ENCODE data around the gene PKN1.
"Not testable (repeated sequence)": the region's sequence is repeated elsewhere in the genome, so short reads cannot be mapped to it uniquely, and the experiment has no call there.

PKN1 gene

DNA sequence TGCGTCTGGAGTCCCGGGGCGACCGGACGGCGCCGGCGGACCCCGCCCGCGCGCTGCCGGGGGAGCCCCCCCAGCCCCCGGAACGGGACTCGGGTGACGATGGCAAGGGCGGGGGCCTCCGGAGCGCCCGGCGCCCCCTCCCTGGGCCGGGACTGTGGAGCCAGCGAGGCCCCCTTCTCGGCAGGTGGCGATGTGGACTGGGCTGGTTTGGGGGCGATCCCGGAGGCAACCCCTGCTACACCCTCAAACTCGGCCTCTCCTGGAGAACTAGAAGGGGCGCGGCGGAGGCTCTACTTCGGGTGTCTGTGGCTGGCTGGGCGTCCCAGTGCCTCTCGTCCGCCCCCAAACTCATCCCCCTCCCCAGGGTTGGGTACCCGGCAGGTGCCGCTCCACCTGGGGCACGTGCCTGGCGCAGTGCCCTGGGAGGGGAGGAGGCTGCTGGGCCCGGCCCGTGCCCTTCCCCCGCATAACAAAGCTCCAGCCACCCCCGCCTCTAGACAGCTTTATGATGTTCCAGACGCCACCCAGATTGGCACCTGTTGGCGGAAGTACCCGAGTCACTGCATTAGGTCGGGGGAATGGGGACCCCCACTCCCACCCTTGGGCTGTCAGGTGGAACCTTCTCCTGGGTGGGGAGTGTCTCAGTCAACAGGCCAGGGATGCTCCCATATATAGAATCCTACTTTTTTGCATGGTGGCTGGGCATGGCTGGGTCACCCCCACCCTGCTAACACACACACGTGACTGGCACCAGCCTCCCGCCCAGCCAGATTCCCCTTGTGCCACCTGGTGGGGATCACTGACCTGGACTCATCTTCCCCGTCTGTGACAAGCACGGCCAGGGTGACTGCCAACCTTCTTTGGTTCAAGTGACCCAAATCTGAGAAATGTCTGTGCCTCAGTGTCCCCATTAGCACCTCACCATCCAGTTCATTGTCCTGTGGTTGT lies 722 bp downstream of the PKN1 start:
- DNase-seq = no peak

DNA sequence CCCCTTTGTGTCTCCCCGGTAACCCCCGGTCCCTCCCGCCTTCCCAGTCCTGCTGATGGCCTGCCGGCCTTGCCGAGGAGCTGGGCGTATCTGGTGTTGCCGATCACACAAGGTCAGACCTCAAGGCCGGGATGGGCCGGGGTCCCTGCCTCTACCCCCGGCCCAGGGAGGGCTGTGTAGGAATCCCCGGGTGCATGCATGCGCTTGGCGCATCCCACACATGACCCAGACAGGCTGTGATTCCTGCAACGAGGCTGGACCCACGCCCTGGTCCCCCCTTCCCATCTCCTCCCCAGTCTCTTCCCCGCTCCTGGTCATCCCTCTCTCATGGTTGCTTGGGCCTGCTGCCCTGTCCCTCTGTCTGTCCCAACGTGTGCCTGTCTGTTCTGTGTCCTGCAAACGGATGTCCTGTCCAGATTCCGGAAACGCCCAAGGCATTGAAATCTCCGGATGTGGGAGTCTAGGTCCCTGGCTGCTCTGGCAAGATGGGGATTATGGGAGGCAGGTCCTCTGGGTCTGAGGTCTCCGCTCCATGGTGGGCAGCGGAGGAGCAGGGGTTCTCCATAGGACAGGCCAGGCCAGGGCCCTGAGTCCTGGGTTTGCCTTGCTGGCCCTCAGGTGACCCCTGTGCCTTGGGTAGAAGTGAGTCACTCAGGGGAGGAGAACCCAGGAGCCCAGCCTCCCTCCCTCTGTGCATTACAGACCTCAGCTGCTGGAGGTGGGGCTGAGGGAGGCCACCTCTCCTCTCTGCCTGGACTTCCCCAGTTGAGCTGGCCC lies 1.6 kb downstream of the PKN1 start:
- no peak for DNase-seq

DNA sequence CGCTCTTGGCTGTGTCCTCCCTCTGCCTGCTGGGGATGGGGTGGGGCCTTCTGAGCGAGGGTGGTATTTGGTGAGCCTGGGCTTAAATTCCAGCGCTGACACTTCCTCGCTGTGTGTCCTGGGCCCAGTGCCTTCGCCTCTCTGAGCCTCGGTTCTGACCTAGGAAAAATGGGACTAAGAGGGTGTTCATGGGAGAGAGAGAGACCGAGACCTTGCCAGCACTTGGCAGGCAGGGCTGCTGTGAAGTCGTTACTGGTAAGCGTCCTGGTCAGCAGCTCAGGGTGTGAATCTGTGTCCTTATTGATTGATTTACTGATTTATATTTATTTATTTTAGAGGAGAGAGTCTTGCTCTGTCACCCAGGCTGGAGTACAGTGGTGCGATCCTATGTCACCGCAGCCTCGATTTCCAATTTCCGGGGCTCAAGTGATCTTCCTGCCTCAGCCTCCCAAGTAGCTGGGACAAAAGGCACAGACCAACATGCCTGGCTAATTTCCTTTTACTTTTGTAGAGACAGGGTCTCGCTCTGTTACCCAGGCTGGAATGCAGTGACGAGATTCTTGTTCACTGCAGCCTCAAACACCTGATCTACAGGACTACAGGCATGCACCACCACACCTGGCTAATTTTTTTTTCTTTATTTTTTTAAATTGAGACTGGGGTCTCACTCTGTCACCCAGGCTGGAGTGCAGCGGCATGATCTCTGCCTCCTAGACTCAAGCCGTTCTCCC lies 2.4 kb downstream of the PKN1 start:
- DNase-seq = no peak

DNA sequence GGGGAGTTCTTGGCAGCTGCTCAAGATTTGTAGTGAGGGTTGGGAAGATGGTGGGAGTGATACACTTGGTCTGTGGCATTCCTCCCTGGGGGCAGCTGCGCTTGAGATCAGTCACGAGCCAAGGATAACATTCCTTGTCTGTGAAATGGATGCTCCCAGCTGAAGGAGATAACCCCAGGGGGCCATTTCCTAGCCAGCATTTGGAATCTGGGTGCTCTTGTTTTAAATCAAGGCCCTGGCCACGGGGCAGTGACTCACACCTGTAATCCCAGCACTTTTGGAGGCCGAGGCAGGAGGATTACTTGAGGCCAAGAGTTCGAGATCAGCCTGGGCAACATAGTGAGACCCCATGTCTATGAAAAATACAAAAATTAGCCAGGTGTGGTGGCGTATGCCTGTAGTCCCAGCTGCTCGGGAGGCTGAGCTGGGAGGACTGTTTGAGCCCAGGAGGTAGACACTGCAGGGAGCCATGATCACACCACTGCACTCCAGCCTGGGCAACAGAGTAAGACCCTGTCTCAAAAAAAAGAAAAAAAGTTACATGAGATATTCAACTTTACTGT lies 4.6 kb downstream of the PKN1 start:
- DNase-seq = no peak

DNA sequence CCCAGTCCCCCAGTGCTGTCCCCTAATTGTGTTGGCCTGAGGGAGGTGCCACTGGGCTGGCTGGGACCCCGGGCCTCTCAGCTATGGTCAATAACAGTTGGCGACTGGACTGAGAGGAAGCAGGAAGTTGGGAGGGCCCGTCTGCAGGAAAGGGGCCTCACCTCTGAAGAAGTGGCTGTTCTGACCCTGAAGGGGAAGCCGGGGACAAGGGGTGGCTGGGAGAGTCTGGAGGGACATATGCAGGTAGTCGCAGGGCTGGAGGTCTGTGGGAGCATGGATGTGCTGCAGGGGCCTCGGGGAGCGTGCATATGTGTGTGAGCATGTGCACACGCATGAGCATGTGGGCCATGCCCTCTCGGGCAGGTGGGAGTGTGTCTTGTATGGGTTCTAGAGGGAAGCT lies 5.9 kb downstream of the PKN1 start:
- no peak for DNase-seq

DNA sequence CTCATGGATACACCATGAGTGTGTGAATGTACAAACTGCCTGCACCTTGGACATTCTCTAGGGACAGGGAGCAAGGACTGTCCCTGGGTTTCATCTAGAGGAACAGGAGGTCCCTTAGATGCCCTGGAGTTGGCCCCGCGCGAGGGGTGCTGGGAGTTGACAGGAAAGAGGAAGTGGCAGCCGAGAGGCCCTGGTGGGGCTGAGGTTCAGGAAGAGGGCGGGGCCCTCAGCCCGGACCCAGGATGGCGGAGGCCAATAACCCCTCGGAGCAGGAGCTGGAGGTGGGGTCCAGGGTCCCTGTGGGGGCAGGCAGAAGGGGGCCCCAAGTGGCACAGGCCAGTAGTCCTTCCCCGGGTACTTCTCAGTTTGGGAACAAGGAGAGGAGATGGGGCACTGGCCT lies 6.9 kb downstream of the PKN1 start:
- DNase-seq = peak; percentile 90

DNA sequence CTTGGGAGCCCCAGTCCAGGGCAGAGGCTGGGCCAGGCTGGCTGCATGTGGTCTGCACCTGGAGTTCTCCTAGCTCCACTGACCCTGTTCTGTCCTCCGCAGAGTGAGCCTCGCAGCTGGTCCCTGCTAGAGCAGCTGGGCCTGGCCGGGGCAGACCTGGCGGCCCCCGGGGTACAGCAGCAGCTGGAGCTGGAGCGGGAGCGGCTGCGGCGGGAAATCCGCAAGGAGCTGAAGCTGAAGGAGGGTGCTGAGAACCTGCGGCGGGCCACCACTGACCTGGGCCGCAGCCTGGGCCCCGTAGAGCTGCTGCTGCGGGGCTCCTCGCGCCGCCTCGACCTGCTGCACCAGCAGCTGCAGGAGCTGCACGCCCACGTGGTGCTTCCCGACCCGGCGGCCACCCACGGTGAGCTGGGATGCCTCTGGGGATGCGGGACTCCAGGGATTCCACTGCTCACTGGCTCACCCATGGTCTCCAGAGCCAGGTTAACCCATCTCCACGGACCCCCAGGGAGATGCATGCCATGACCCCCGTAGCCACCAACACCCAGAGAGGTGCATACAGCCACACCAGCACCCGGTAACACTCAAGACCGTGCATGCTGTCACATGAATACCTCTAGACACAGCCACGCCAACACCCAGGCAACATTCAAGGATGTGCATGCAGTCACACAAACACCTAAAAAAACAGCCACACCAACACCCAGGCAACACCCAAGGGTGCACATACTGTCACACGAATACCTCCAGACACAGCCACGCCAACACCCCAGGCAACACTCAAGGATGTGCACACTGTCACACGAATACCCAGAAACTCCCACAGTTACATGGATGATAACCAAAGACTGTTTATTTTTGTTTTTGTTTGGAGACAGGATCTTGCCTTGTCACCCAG lies 8.2 kb downstream of the PKN1 start:
- DNase-seq = no peak

DNA sequence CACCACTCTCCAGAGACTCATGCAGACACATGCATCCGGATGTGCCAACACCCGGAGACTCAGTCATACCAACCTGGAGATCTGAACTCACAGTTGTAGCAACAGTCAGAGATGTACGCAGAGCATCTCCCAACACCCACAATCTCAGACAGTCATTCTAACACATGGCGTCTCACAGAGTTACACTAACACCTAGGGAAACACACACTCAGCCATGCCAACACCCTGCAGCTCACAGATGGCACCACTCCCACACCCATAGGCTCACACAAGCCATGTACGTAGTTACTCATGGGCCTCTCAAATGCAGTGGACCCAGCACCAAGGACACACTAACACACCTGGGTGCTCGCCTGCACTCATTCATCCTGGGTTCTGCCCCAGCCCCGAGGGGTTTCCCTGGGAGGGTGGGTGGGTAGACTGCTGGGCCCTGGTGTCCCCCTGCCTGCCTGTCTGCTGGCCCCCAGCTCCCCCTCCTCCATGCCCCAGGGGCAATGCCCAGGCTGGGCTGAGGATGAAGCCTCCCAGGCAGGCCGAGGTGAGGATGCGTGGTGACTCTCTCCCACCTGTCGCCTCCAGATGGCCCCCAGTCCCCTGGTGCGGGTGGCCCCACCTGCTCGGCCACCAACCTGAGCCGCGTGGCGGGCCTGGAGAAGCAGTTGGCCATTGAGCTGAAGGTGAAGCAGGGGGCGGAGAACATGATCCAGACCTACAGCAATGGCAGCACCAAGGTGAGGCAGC lies 10.0 kb downstream of the PKN1 start:
- DNase-seq = no peak

DNA sequence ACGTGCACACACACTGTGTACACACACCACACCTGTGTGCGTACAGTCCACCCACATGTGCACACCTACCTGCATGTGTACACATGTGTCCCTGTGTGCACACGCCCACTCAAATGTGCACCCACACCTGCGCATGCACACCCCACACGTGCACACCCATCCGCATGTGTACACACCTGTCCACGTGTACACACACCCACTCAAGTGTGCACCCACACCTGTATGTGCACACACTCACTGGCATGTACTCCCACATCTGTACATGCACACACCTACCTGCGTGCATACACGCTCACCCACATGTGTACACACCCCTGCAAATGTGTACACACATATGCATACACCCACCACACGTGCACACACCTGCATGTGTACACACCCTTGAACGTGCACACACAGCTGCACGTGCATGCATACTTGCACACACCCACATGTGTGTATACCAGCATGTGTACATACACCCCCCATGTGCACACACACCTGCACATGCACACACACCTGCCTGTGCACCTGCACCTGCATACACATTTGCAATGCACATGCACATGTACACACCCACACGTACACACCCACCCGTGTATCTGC lies 10.6 kb downstream of the PKN1 start:
- no peak for DNase-seq

DNA sequence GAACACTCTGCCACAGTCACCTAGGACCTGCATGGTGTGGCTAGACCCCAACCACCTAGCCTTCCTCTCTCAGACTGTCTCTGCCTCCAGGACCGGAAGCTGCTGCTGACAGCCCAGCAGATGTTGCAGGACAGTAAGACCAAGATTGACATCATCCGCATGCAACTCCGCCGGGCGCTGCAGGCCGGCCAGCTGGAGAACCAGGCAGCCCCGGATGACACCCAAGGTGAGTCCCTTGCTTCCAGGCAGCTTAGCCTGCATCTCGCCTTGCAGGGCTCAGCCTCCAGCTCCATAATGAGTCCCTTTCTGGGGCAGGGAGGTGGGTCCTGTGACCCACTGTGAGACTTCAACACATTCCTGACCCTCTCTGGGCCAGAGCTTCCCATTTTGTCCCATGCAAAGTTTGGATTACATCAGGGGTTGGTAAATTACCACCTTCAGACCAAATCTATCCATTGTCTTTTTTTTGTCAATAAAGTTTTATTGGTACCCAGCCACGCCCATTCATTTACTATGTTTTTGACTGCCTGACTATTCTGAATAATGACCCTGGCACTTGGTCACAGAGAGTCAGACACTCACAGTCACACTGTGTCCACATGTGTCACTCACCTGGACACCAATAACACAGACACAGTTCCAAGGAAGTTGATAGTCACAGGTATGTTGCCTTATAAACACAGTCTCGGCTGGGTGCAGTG lies 13.4 kb downstream of the PKN1 start:
- no peak for DNase-seq

DNA sequence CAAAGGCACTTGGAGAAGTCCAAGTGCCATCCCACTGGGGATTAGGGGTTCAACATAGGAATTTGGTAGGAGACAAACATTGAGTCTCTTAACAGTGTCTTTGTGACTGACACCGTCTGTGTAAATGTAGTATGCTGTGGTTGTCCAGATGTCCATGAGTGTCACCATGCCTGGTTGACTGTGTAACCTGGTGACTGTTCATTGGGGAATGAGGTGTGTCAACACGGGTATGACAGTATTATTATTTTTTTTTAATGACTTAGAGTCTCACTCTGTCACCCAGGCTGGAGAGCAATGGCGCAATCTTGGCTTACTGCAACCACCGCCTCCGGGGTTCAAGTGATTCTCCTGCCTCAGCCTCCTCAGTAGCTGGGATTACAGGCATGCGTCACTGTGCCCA lies 16.2 kb downstream of the PKN1 start:
- DNase-seq = no peak

DNA sequence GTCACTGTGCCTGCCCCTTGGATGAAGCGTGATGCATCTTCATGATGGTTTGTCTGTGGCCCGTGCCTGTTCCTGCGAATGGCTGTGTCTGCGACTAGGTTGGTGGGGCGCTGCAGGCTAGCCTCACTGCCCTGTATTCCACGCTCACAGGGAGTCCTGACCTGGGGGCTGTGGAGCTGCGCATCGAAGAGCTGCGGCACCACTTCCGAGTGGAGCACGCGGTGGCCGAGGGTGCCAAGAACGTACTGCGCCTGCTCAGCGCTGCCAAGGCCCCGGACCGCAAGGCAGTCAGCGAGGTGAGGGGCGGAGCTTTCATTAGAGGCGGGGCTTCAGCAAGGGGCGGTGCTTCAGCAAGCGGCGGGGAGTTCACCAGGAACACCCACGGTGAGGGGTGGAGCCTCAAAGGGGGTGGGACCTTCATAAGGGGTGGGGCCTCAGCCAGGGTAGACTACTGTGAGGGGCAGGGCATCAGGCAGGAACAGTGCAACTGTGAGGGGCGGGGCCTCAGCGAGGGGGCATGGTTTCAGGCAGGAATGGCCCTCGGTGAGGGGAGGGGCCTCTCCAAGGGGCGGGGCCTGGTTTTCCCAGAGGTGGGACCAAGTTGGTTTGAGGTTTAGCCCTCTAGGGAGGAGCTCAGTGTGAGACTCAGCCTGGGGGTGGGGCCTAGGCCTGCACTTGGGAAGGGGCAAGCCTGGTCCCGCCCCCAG lies 17.2 kb downstream of the PKN1 start:
- DNase-seq = peak; percentile 39

DNA sequence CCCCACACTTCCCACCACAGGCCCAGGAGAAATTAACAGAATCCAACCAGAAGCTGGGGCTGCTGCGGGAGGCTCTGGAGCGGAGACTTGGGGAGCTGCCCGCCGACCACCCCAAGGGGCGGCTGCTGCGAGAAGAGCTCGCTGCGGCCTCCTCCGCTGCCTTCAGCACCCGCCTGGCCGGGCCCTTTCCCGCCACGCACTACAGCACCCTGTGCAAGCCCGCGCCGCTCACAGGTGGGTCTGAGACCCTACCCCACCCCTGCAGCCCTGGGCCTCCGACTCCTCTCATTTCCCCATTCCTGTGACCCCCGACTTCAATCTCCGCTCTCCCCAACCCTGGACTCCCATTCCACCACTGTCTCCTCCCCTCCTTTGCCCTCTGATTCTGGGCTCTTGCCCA lies 17.8 kb downstream of the PKN1 start:
- no peak for DNase-seq

DNA sequence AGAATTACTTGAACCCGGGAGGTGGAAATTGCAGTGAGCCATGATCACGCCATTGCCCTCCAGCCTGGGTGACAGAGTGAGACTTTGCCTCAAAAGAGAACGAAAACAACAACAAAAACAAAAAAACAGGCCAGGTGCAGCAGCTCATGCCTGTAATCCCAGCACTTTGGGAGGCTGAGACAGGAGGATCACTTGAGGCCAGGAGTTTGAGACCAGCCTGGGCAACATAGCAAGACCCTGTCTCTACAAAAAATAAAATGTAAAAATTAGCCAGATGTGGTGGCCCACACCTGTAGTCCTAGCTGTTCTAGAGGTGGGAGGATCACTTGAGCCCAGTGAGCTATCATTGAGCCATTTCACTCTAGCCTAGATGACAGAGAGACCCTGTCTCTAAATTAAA lies 19.2 kb downstream of the PKN1 start:
- not testable (repeated sequence) for DNase-seq

DNA sequence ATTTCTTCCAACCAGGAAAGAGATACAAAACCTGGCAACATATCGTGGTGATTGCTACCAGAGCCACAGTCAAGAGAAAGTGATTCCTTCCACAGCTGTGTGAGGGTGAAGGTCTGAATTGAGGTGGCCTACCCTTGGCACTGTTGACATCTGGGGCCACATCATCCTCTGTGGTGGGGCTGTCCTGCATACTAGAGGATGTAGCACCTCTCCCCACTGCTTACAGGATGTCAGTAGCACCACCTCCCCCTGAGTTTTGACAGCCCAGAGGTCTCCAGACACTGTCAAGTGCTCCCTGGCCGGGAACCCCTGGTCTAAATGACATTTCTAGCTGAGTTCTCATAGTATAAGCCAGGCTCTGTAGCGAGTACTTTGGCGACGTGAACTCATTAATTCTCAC lies 26.6 kb downstream of the PKN1 start:
- DNase-seq = no peak

DNA sequence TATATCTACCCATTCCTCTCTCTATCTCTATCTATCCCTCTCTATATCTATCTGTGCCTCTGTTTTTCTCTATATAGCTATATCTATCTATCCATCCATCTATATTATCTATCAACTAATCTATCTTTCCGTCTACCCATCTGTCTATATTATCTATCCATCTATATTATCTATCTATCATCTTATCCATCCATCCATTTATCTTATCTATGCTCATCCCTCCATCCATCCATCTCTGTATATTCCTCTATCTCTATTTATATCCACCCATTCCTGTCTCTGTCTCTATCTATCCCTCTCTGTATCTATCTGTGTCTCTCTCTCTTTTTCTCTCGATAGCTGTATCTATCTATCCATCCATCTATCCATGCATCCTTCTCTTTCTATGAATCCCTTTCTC lies 27.8 kb downstream of the PKN1 start:
- no peak for DNase-seq

DNA sequence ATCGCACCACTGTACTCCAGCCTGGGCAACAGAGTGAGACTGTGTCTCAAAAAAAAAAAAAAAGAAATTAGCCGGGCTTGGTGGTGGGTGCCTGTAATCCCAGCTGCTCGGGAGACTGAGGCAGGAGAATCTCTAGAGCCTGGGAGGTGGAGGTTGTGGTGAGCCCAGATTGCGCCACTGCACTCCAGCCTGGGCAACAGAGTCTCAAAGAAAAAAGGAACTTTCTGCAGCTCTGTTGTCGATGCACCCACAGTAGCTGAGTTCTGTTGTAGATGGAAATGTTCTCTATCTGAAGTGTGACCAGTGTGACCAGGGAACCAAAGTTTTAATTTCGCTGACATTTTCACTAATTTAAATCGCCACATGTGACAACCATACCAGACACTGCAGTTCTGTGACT lies 29.3 kb downstream of the PKN1 start:
- not testable (repeated sequence) for DNase-seq

DNA sequence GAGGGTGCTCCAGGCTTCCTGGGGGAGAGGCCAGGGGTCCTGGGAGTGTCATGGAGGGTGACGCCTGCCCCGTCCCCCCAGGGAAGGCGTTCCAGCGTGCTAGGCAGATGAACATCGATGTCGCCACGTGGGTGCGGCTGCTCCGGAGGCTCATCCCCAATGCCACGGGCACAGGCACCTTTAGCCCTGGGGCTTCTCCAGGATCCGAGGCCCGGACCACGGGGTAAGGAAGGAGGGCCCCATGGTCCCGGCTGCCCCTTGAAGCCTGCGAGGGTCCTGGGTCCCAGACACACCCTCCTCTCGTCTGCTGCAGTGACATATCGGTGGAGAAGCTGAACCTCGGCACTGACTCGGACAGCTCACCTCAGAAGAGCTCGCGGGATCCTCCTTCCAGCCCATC lies 30.6 kb downstream of the PKN1 start:
- no peak for DNase-seq

DNA sequence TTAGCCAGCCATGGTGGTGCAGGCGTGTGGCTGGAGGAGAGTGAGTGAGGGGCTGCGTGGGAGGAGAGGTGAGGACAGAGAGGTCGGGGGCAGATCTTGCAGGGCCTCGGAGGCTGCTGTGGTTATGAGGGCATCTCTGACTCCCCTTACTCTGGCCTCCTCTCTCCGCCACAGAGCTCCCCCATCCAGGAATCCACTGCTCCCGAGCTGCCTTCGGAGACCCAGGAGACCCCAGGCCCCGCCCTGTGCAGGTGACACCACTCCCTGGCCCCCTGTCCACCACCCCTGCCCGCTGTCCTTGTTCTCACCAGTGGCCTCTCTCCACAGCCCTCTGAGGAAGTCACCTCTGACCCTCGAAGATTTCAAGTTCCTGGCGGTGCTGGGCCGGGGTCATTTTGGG lies 34.3 kb downstream of the PKN1 start:
- DNase-seq = no peak

DNA sequence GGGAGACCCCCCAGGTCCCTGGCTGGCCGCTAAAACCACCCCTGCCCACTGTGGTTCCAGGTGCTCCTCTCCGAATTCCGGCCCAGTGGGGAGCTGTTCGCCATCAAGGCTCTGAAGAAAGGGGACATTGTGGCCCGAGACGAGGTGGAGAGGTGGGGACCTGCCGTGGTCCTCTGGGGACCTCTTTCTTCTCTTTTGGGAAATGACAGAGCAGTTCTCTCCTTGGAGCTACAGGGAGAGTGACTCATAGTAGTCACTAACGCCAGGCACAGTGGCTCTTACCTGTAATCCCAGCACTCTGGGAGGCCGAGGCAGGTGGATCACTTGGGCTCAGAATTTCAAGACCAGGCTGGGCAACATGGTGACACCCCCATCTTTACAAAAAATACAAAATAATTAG lies 34.7 kb downstream of the PKN1 start:
- DNase-seq = no peak
